Ramos (cell line): ENCODE measurements around the gene NOTCH4.
"Not testable (repeated sequence)": the region's sequence is repeated elsewhere in the genome, so short reads cannot be mapped to it uniquely, and the experiment has no call there.

ENCODE experiments used
- in situ Hi-C: fragments of 300-500 bp; cut with MboI; formaldehyde crosslinking; loops from one replicate; pipeline ENCODE4 v1.14.3; 2022; ENCODE audit warnings: low sequenced_read_pairs; ENCODE audit not compliant: unreplicated experiment

NOTCH4 gene

DNA sequence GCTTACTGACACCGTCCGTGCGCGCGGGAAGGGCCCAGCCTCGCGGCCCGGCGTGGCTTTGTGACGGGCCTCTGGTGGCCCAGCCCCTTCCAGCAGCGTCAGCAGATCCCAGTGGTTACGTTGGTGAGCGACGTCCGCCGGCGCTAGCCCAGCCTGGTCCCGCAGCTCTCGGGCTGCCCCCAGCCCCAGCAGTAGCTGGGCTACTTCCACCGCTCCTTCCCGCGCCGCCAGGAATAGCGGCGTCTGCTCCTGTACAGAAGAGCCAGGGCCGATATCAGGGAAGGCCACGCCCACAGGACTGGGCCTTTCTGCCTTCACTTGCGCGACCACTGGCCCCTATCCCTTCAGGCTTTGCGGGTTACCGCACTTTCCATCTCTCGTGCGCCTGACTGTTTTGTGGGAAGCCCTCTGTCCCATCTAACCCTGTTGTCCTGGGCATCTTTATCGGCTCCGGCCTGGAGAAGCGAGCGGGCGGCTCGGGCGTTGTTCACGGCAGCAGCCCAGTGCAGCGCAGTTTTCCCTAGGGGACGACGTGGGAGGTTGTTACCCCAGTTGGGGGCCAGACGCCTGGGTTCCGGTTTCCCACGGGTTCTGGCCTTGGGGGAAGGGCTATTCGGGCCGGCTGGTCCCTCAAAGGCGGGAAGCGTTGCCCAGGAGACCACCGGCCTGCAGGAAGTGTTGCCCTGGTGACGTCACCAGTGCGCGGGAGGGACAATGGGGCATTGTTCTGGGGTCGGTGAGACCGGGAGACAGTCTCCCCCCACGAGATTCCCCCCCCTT, 27.8 kb downstream of the NOTCH4 start:
- in situ Hi-C loops = no loop called here

DNA sequence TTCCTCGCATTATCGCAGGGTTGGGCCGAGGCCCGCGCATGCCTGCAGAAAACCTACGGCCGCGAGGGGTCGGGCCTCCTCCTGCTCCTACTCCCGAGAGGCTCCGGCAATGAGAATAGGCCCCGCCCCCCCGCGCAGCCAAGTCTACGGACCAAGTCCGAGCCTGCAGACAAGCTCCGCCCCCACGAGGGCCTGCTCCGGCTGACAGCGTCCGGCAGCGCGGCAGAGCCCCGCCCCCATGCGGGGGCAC, 28.3 kb downstream of the NOTCH4 start:
- in situ Hi-C loops = no loop called here

DNA sequence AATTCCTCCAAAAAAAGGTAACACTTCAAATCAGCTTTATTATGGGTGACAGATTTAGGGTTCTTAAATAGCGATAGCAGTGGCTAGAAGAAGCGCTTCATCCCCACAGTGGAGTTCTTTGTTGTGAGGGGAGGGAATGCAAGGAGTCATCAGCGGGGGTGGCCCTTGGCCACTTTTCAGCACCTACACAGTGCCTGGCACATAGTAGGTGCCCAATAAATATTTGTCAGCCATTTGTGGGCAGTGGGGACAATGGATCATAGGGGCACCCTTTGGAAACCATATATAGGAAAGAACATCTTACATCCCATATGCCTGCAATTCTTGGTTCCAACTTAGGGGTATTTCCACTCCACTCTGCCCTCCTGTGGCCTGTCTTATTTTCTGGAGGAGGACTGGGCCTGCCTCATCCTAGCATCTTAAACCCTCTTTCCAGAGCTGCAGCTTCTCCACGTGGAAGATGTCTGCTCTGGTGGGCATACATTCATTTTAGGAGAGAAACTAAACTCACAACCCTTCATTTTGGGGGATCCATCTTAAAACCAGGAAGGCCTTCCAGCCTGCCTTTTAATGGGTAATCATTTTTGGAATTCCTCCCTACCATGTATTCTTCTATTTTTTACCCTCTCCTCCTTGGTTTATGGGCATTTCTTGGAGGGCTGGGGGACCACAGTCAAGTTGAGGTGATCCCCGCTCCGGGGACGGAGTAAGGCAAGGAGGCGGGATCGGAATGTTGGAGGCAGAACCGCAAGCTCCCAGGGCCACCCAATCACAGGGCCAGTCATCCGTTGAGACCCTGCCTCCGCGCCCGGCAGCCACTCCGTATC, 28.8 kb downstream of the NOTCH4 start:
- in situ Hi-C loops = no loop called here

DNA sequence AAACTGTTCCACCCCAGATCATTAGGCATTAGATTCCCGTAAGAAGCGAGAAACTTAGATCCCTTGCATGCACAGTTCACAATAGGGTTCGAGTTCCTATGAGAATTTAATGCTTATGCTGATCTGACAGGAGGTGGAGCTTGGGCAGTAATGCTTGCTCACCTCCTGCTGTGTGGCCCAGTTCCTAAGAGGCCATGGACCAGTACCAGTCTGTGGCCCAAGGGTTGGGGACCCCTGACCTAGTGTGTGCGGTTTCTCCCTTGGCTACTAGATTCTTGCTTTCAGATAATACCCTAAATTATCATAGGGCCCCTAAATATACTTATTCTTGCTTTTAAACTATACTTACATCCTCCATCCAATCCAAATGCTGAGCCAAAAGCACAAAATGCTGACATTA, 29.5 kb downstream of the NOTCH4 start:
- in situ Hi-C loops = no loop called here

DNA sequence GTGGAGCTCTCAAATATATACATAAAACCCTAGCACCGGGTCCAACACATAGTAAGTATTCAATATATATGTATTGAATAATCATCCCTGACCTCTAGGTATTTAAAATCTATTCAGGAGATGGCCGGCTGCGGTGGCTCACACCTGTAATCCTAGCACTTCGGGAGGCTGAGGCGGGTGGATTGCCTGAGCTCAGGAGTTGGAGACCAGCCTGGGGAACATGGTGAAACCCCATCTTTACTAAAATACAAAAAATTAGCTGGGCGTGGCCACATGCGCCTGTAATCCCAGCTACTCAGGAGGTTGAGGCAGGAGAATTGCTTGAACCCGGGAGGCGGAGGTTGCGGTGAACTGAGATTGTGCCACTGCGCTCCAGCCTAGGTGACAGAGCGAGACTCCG, 30.8 kb downstream of the NOTCH4 start:
- in situ Hi-C loops = not testable (repeated sequence)

DNA sequence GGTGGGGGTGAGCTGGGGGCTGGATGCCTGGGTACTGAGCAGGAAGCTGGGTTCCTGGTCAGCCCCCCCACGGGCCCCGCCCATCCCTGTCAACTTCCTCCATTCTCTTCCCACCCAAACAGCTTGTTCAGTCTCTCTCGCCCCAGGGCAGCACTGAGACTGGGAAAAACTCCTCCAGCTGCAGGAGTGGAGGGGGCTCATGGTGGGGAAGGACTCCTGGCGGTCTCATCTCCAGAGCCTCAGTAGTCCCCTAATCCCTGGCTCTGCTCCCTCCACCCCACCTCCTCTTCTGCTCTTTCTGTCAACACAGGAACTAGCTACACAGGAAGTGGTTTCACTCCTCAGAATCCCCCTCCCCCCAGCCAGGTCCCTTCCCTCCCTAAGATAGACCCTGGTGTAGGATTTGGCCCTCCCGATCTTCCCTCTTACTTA, 31.2 kb downstream of the NOTCH4 start, which contains the start of gene GPSM3:
Gene GPSM3 (minus strand): TSS at position 36 of the 432 bp plus-strand sequence. CDS start 130 bp downstream, outside the sequence.
- in situ Hi-C loops = no loop called here

DNA sequence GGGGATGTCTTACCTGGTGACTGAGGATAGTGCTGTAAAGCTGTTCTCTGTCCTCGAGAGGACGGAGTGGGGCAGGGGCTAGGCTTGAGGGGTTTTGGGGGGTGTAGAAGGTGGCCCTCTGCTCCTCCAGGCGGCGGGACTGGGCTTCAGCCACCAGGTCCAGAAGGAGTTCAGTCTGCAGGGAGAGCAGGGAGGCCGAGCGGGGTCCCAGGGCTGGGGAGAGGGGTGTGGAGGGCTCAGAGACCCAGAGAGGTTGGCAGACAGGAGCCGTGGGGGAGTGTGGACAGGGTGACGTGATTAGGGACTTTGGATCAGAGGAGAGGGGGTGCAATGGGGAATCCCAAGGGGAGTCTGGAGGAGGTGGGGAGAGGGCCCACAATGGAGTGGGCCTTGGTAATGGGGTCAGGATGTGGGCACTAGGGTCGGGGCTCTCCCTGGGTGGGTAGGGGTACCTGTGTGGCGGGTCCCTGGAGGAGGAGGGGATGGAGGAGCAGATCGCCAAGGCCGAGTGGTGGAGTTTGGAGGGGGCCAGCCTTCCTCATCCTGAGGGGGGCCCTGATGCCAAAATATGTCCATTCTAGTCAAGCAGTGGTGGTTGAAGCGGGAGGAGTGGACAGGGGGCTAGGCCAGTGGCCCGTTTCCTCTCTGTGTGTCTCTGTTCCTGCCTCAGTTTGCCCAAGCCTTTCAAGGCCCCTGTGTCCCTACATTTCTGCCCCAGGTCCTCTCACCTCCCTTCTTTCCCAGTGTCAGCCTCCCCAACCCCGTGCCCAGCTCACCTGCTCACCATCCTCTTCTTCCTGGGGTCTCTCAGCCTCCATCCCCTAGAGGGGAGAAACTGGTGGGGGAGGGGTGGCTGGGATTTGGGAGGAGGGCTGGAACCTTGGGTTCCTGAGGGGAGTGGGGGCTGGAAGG, 31.9 kb downstream of the NOTCH4 start:
- in situ Hi-C loops = no loop called here

DNA sequence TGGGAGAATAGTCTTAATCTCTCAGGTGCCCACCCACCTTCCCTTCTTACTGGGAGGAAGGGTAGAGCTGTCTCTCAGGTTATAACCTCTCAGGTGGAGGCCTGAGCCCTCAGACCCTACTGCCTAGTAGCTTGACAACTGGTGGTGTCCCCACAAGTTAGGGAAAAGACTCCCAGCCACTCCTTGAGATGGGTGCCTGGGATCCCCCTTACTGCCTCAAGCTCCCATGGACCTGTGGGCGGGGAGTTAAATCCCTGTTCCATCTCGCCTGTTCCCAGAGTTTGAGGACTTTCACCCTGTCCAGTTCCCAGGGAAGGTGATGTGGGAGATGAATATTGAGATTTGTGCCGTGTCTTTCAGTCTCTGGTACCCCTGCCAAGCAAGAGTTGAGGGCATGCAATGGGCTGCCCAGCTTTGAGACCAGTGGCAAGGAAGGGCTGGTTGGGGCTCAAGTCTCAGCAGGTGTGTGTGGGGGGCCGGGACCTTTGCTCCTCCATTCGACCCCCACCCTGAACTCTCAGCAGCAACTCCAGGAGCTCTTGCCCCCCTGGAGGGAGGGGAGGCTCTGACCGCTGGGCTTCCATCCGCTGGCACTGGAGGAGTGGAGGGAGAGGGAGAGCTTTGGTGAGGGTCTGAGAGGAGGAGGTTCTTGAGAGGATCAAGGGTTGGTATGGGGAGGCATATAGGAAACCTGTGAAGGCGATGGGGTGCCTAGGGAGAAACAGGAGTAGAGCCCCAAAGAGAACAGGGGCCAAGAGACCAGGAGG, 32.8 kb downstream of the NOTCH4 start:
- in situ Hi-C loops = no loop called here

DNA sequence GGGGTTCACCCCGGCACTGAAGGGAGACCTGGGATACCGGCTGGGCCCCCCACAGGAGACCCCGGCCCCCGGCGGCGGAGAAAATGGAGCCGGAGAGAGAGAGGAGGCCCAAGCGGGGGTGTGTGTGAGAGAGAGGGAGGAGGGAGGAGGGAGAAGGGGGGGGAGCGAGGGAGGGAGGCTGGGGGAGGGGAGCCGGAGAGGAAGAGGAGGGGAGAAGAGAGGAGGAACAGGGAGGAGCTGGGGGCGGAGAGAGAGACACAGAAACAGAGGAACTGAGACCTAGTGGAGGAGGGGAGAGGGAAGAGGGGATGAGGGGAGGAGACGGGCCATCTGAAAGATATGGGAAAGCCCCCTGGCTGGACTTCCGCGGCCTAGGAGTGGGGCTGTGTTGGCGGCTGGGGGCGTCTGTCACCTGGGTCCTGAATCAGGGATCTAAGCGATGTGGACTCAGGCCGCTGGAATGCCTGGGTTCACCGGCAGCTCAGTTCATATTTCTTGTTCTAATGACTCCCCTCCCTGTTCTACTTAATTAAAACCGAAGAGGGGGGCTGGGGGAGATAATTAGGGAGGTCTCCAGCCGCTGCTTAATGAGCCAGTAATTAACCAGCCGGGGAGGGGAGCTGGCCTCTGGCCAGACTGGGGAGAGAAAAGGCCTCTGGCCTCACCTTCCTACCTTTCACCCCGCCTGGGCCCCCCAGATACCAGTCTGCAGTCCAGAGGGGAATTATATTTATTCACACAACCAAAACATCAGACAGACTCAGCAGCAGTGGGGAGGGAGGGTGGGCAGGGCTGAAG, 33.6 kb downstream of the NOTCH4 start, which contains the start of gene PBX2:
Gene PBX2 (minus strand): TSS at position 149 of the 798 bp plus-strand sequence. CDS start 287 bp downstream, outside the sequence.
- in situ Hi-C loops = no loop called here

DNA sequence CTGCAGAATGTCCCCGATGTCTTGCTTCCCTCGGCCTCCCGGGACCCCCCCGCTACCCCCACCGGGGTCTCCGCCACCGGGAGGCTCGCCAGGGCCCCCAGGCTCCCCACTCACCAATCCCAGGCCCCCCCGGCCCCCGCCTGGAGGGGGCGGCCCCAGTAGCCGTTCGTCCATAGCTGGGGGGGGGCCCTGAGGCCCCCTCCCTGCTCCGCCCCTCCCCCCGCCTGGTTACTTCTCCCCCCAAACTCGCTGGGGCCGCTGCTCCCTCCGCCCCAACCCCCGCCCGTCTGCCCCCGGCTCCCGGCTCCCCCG, 34.2 kb downstream of the NOTCH4 start:
- in situ Hi-C loops = no loop called here

DNA sequence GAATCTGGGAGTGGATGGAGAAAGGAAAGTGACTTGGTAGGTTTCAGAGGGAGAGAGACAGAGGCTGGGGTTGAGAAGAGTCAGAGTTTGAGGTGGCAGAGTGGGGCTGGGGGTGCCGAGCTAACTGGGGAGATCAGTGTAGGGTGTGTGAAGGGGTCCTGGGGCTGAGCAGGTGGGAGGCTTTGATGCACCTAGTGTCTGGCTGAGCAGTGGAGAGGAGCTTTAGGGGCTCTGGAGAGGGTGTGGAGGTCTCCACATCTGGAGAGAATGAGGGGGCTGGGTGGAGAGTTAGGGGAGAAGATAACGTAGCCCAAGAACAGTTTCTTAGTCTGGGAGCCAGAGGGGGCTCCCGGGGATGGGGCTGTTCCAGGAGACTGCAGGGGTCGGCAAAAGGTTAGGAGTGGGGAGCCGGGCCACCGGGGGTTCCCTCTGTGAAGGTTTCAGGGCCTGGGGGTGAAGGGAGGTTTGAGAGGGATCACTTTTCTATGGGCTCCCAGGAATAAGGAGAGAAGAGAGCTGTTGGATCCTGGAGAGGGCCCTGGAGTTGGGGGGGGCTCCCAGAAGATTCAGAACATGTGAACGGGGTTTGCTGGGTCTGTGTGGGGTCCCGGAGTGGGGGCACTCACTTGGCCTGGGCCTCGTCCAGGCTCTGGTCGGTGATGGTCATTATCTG, 34.7 kb downstream of the NOTCH4 start:
- in situ Hi-C loops = no loop called here

DNA sequence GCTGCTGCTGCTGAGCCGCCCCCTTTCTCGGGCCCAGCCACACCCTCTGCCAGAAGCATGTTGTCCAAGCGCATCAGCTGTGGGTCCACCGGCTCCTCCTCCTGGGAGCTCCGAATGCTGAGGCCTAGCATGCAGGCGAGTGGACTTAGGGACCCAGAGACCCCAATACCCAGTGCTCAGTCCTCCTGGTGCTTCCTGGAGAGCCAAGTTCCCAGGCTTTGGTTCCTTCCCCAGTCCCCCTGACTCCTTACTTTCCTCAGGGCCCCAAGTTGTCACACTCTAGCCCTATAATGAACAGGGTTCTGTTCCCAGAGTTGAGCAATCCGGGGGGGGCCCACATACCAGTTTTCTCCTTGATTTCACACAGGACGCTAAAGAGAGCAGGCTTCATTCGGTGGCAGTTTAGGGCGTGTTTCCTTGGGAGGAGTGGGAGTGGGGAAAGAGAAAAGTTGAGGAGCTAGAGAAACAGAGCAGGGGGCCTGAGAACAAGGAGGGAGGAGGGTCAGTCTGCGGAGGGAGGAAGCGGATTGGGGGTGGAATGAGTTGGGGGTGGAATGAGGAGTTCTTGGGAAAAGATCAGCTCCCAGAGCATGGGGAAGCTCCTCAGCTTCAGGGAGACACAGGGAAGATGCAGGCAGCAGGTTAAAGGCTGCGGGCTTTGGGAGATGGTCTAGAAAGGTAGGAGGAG, 35.3 kb downstream of the NOTCH4 start:
- in situ Hi-C loops = no loop called here

DNA sequence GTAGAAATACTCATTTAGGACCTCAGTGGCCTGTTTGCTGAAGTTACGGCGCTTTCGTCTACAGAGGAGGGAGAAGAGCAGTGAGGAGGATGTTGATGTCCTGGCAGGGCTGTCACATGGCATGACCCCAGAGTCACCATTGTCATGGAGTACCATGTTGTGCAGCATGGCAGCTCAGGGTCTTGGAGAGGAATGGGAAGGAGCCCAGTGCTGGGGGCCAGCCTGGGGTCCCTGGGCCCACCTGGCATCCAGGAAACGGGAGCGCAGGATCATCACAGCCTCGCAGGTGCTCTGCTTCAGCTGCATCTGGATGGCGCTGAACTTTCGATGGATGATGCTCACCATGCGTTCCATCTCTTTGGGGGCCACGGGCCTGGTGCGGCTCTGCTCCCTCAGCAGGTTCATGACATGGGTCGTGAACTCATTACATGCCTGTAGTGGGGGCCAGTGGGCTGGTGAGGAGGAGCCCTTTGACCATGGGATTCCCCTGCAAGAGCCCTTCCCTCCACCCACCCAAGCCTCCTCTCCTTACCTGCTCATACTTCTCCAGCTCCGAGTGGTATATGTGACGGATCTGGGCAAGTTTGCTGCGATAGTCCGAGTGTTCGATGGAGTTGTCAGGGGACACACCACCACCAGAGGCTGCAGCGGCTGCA, 36.0 kb downstream of the NOTCH4 start:
- in situ Hi-C loops = not testable (repeated sequence)

DNA sequence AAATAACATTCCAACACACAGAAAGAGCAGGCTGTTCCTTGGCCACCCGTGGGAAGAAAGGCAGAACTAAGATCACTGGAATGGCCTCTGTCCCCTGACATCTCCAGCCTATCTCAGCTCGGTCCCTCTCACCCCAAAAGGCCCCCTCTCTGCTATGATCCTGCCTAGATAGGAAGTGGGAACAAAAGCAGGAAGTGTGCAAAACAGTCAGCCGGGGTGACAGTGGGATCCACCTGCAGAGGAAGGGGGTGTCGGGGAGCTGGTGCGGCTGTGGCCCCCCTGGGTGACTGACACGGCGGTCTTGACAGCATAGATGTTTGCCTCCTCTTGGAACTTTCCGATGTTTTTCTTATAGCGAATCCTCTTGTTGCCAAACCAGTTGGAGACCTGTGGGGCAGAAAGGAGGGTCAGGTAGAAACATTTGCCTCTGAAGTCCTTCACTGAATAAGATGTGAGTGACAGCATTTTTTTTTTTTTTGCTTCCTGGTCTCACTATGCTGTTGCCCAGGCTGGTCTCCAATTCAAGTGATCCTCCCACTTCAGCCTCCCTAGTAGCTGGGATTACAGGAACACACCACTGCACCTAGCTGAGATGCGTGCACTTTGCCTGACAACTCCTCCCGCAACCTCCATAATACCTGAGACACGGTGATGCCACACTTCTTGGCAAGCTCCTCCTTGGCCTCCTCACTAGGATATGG, 36.7 kb downstream of the NOTCH4 start:
- in situ Hi-C loops = no loop called here

DNA sequence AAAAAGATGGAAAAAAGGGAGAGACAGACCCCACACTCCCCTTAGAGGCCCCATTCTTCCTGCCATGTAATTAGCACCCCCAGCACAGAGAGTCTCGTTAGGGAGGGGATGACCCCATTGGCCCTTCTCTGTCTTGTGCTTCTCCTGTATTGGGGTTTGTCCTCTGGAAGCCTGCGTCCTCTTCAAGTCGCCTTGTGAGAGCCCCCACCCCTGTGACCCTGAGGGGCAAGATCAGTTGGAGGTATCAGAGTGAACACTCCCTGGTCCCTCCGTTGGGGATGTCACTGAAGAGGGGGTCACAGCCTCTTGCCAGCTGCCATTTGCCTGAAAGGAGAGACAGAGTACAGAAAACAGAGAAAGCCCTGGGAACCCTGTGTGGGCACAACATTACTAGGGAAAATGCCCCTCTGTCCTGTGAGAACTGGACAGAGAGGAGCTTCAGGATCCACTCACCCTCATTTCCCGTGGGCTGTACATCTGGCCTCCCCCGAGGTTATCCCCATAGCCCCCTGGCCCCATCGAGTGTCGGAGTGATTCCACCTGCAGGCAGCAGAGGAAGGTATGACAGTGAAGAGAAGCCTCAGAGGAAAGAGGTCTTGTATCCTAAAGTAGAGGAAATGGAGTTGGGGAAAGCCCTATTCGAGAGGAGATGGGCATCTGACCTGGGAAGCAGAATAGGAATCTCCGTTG, 37.6 kb downstream of the NOTCH4 start:
- in situ Hi-C loops = not testable (repeated sequence)

DNA sequence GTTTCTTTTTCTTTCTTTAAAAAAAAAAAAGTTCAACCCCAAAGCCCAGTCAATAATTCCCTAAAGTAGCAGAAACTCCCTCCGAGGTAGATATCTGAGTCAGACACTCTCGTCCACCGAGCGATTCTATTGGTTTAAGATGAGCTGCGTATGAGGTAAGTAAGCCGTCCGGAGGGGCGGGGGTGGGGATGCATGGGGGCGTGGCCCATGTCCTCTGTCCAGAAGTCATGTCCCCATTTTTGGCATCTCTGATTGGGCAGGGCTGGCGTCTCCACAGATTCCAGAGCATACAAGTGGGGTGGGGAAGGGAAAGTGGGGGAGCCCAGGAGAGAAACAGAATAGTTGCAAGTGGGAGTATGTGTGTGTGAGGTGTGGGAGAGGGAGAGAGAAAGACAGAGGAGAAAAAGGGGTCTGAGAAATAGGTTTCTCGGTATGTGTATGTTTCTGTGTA, 38.2 kb downstream of the NOTCH4 start:
- in situ Hi-C loops = not testable (repeated sequence)
